Stimulated activated naive CD4-positive, alpha-beta T cell treated with Interleukin-2 at 50 U/mL for 16 hours (primary cell): ENCODE results near the gene TCEA2.

Source experiments
- DNase-seq: peaks from one replicate; lab custom pipeline; 2025; lab: John Stamatoyannopoulos, UW

The TCEA2 gene

DNA sequence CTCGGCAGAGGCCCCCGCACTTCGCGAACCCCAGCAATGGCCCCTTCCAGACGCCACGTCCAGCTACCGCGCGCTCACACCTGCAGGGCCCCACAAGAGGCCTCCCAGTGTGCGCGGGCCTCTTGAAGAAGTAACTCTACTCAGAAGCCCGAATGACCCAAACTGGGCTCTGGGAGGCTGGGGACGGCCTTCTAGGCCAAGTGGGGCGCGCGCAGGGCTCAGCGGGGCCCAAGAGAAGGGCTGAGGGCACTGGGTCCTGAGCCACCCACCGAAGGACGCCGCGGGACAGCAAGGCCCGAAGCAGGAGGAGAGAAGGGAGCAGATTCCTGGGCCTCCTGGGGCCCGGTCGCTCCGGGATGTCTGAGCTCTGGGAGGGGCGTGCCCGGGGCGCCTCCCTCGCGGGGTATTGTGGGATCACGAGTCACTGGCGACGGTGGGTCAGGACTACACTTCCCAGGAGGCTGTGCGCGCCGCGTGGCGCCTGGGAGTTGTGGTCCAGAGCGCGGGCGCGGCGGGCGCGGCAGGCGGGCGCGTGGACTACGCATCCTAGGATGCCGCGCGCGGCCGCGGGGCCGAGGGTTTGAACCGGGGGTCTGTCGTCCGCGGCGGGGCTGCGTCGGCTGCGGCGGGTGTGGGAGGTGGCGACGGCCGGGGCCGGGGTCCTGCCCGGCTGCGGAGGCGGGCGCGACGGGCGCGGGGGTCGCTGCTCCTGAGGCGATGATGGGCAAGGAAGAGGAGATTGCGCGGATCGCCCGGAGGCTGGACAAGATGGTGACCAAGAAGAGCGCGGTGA, at the start of gene TCEA2:
Gene TCEA2 (plus strand): TSS at position 603 of the 793 bp plus-strand sequence. CDS start 115 bp downstream, at position 718.
- peak; percentile 95 for DNase-seq

DNA sequence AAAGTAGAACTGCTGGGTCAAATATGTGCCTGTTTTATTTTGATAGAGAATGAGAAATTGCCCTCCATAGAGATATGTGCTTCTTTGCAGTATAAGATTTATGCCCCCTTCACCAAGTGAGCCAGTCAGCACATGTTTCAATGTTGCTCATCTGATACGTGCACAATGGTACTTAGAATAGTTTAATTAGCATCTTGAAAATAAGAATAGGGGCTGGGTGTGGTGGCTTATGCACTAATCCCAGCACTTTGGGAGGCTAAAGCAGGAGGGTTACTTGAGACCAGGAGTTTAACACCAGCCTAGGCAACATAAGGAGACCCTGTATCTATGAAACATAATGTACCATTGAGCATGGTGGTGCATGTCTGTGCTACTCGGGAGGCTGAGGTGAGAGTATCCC, 47.4 kb upstream of the TCEA2 start:
- no peak for DNase-seq

DNA sequence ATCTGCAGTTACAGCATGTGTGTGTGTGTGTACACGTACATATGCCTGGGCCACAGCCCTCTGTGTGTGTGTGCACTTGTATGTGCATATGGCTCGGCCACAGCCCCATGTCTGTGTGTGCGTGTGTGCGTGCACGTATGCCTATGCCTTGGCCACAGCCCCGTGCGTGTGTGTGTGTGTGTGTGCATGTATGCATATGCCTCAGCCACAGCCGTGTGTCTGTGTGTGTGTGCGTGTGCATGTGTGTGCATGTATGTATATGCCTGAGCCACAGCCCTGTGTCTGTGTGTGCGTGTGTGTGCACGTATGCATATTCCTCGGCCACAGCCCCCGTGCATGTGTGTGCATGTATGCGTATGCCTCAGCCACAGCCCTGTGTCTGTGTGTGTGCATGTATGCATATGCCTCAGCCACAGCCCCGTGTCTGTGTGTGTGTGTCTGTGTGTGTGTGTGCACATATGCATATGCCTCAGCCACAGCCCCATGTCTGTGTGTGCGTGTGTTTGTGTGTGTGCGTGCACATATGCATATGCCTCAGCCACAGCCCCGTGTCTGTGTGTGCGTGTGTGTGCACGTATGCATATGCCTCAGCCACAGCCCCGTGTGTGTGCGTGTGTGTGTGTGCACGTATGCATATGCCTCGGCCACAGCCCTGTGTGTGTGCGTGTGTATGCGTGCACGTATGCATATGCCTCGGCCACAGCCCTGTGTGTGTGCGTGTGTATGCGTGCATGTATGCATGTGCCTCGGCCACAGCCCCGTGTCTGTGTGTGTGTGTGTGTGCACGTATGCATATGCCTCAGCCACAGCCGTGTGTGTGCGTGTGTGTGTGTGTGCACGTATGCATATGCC, 41.6 kb upstream of the TCEA2 start:
- no peak for DNase-seq

DNA sequence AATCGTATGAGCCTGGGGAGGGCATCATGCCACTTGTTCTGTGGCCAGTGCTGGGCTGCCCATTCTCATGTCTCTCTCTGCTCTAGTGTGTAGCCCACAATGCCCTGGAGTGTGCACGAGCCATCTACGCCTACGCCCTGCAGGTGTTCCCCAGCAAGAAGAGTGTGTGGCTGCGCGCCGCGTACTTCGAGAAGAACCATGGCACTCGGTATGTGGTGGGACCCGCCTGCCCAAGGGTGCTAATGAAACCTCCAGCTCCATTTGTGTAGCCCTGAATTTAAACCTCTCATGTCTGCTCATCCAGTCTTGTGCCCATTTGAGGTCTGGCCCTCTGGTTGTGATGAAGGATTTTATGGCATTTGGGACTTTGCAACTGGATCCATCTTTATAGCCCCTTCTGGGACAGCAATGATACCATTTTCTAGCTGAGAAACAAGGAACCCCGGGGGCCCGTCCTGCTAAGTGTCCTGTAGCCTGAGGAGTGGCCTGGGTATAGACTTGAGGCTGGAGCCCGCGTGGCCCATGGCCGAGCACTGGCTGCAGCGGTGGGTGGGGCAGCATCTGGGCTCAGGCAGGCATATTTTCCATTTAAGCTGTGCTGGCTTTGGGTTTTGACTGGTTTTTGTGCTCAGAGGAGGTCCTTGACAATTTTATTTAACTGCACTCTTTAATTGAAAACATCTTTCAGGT, 40.2 kb upstream of the TCEA2 start:
- no peak for DNase-seq

DNA sequence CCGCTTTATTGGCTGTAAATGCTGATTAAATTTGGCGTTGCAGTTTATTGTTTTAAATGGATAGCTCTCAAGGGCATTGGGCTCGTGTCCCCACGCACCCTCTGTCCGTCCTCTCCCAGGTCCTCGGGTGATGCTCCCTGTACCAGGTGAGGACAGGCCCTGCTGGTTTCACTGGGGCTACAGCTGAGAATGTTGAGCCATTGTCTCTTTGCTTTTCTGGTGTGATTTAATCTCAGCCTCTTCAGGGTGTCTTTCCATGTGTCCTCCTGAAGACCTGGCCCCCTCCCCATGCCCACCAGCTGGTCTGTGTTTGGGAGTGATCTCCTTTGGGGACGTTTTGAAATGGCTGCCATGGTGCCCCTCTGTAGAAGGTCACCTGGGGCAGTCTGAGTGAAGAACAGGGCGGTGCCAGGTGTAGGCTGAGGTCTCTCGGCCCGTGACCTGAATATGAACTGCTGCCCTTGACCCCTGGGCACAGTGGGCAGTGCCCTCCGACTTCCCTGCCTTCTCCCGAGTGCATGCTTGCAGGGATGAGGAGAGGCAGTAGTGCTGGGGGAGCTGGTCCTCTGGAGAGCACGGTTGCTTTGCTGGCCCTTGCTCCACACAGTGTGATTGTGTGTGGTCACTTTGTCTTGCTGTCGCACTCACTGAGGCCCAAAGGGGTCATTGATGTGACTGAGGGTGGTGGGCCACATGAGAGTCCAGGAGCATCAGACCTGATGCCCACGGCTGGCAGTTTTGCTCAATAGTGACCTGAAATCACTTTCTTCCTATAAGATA, 39.4 kb upstream of the TCEA2 start:
- DNase-seq: no peak

DNA sequence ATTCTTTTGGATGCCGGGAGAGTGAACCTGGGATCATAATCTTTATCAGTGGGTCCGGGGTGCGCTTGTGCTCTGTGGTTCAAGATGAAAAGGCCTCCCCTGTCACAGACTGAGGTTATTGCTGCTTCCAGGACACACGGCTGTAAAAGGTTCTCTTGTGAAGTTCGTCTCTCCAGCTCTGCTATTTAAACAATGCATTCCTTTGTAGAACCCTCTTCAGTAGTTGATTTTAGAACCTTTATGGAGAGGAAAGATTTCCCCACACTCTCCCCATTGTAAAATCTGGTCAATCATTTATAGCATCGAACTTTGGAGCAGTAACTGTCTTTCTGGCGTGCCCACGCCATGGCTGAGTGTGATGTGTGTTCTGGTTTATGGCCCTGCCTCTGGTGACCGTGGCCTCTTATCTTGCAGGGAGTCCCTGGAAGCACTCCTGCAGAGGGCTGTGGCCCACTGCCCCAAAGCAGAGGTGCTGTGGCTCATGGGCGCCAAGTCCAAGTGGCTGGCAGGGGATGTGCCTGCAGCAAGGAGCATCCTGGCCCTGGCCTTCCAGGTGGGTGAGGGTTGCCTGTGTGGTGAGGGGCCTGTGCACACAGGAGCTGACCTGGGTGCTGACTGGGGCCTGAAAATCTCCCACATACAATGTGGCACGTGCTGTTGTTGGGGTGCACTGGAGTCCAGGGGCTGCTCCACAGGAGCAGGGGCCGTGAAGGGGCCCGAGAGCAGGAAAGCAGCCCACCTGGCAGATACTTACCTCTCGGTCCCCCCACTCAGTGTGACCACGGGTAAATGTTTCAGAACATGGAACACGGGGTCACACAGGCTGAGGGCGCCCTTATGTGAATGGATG, 38.6 kb upstream of the TCEA2 start:
- DNase-seq: no peak

DNA sequence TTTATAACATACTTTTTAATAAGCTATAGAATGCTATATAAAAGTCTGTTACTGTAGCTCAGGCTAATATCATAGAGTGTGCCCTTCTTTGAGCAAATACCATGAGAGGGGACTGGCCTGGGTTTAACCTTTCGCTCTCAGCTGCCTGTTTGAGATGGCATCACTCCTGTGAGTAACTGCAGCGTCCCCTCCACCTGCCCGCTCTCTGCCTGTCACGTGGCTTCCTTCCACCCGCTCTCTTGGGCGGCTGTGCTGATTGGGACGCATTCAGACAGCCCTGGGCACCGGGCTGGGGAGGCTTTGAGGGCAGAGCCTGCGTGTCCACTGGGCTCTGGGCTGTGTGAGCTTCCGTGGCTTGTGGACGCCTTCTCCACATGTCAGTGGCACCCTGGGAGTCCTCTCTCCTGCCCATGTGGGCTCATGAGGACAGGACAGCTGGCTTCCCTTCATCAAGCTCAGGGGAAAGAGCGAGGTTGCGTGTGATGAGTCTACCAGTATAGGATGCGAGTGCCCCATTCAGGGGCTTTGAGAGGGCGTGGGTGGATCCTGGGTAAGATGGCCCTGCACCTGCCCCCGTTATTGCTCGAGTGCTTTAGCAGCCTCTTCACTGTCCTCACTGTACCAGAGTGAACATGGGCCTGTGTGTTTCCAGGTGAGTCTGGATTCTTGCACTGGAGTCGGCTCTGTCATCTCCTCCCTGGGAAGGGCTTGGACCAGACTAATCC, 37.7 kb upstream of the TCEA2 start:
- DNase-seq: no peak

DNA sequence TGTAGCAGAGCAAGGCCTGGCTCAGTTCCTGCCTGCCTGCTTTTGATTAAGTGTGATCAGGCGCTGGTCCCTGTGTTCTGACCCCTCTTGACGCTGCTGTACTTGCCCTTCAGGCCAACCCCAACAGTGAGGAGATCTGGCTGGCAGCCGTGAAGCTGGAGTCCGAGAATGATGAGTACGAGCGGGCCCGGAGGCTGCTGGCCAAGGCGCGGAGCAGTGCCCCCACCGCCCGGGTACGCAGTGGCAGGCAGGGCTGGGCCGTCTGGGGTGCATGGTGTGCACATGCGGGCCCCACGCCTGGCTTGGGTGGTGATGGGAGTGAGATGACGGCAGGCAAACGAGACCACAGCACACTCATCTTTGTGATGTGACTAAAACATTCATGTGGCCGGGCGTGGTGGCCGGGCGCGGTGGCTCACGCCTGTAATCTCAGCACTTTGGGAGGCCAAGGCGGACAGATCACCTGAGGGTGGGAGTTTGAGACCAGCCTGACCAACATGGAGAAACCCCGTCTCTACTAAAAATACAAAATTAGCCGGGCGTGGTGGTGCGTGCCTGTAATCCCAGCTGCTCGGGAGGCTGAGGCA, 37.1 kb upstream of the TCEA2 start:
- no peak for DNase-seq

DNA sequence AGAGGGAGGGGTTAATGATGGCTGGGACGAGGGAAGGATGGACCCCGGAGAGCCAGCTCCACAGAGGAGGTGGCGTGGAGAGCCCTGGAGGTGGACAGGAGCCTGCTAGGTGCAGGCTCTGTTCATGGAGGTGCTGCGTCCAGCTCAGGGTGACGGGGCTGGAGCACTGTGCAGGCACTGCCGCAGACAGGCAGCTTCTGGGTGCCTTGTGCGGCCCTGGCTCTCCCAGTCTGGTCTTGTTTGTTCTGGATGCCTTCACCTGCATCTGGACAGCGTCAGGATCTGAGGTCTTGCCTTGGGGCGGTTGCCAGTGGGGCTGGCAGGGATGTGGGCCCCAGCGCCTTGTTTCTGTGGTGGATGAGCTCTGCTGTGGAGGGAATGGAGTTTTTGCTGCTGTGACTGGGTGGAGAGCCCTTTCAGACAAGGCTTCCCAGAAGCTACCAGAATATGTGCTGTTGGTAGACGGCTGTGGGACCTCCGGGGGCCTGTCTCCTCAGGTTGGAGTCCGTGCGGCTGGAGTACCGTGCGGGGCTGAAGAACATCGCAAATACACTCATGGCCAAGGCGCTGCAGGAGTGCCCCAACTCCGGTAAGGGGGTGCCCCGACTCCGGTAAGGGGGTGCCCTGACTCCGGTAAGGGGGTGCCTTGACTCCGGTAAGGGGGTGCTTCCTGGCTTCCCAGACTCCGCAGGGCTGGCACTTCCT, 34.9 kb upstream of the TCEA2 start:
- no peak for DNase-seq

DNA sequence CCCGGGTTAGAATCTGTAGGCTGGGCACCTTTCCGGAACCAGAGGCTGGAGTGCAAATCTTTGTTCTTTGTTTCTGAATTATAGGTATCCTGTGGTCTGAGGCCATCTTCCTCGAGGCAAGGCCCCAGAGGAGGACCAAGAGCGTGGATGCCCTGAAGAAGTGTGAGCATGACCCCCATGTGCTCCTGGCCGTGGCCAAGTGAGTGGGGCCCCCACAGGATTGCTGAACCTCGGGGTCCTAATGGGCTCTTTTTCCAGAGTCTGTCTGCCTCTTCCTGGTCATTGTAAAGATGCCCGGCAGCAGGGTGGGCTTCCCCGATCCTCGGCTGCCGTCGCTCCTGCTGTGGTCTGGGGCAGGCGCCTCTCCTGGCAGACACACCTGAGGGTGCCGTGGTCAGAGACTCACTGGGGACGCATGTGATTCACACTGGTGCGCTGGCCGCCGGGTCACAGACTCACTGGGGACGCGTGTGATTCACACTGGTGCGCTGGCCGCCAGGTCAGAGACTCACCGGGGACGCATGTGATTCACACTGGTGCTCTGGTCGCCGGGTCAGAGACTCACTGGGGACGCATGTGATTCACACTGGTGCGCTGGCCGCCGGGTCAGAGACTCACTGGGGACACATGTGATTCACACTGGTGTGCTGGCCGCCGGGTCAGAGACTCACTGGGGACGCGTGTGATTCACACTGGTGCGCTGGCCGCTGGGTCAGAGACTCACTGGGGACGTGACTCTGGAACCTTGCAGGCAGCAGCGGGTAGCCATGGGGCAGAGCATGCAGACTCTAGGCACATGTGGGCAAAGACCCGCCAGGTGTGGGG, 33.5 kb upstream of the TCEA2 start:
- no peak for DNase-seq

DNA sequence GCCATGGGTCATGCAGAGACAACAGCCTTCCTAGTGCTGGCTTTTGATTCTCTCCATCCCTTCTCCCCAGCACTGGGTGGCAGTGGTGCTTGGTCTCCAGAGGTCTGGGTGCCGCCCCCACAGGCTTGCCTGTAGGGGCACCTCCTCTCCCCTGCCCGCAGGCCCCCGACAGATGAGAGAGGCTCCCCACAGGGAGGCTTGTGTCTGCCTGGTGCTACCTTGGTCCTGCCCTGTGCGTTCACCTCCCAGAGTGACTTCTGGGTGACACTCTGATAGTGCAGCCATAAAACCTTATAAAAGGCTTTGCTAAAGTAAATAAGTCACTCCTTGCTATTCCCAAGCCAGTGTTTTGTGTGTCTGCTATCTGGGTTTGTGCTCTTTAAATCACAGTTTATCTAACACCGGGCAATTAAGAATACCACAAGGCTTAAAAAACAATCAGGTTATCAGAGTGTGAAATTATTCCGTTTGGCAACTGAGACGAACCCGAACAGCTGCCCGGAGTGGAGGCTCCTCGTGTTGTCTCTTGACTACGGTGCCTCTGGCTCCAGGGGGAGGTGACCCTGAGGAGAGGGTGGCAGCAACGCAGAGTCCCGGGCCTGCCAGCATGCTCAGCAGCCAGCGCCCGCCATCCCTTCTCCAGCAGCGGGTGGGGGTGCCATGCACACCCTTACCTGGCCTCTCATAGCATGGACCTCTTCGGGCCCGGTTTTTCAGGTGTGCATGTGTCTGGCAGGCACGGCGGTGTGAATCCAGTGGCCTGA, 32.4 kb upstream of the TCEA2 start:
- no peak for DNase-seq

DNA sequence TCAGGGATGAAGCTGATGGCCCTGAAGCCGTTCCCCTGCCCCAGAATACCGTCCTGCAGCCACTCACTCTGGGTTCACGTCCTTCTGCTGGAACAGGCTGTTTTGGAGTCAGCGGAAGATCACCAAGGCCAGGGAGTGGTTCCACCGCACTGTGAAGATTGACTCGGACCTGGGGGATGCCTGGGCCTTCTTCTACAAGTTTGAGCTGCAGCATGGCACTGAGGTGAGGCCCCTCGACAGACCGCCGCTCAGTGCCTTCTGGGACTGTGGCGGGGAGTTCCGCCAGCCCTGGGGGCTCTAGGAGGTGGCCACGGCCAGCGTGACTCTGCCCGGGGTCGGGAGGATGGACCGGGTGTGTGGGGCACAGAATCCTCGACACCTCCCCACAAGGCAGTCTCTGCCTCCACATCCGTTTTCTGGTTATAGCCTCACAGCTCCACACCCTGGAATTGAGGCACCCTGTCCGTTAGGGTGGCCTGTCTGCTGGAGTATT, 31.1 kb upstream of the TCEA2 start:
- DNase-seq: no peak

DNA sequence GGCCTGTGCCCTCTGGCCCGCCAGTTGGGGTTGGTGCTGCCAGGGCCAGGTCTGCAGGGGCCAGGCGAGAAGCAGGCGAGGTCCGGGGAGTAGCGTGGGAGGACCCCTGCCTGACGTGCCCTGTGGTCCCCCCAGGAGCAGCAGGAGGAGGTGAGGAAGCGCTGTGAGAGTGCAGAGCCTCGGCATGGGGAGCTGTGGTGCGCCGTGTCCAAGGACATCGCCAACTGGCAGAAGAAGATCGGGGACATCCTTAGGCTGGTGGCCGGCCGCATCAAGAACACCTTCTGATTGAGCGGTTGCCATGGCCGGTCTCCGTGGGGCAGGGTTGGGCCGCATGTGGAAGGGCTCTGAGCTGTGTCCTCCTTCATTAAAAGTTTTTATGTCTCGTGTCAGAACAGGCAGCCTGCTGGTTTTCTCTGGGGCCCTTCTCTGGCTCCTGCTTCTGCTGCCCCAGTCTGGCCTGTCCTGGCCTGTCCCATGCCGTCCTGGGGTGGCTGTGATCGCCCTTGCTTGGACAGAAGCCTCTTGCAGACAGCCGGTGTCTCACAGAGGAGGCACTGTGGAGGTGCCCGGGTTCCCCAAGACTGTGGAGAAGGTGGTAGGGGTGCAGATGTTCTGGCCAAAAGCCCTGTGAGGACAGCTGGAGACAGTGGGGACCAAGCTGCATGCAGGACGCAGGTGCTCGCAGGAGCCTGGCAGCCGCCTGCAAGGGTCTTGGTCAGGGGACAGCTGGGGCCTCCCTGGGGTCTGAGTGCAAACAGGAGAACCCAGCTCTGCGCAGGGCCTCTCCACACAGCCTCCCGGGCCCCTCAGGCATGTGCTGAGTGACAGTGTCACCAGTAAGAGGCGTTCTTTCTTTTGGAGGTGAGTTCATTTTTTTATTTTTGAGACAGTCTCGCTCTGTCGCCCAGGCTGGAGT, 30.0 kb upstream of the TCEA2 start:
- DNase-seq: no peak

DNA sequence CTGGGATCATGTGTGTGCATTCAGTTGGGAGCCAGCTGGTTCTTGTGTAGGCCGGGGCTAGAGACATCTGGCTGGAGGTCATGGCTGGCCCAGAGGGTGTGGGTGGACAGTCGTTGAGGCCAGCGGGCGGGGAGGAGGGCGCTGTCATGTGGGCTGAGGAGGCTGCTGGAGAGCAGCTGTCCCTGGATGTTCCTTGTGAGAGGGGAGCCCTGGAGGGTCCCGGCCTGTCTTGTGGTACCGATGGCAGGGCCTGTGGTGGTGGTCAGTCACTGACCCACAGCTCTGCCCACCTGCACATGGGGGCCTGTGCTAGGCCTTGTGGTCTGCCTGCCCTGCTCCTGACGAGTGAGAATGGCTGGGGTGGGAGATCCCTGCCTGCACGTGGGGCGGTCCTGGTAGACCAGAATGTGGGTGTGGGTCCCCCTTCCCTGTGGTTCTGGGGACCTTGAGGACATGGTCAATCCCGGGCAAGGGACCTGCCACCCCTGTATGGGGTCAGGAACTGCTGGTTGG, 29.0 kb upstream of the TCEA2 start:
- no peak for DNase-seq

DNA sequence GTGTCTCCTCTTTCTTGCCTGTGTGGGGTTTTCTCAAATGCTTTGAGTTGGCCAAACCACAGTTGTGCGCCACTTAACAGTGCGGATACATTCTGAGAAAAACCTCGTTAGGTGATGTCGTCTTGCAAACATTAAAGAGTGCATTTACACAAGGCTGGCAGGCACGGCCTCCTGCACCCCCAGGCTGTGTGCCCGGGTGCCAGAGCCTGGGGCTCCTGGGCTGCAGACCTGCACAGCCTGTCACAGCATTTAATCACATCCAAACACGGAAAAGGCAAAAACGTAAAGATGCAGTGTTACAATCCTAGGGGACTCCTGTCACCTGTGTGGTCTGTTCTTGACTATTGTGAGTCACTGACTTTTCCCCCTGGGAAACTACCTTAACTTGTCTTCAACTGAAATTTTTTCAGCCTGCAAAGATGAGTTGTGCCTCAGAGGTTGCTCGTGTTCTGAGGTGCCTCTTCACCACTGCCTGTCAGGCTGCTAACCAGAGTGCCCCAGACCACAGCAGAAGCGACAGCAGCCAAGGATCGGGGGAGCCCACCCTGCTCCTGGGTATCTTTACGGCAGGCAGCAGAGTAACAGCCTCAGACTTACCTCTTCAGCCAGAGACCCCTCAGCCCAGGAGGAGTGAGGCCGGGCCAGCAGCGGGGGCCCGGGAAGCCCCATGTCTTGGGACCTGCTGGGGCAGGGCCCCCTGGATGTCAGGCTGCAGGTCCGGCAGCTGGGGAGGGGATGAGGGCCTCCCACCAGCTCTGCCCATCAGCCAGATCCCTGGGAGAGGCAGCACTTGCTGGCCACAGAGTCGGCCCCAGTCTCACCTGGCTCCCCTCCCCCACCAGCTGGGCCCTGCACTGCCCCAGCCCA, 27.7 kb upstream of the TCEA2 start:
- DNase-seq: peak; percentile 31
